K562 (cell line): Measurements from ENCODE around the gene CASKIN1. TPM values are rescaled to one million over a fixed set of nuclear protein-coding genes. Genes with fewer than 3 reads are reported as not detected.

Experiments
- ATAC-seq: fragments of 200-7000 bp; cut with Tn5 transposase; 3 replicates; pipeline ENCODE4 v1.9.1; 2020; ENCODE audit warnings: moderate library complexity
- BruUV-seq: library from RNA; stranded (reverse); fragments of 400-500 nt; replicated peaks from 2 replicates; lab custom pipeline; 2021; lab: Mats Ljungman, UMichigan
- CTCF ChIA-PET: fragments of 300-600 bp; formaldehyde crosslinking; extraction: SDS; loops from one replicate; lab custom pipeline; 2021; ENCODE audit warnings: low intra/inter-chr PET ratio; lab: Yijun Ruan, JAX
- POLR2A ChIA-PET: fragments of 300-600, 350-650 bp; sonication (Branson Sonifier 250); formaldehyde crosslinking; extraction: SDS; loops from one replicate; lab custom pipeline; 2021; ENCODE audit warnings: antibody characterized with exemption, inconsistent platforms; lab: Yijun Ruan, JAX
- DNase-seq, 4 experiments: peaks; one replicate each; pipeline versions ENCODE4 v3.0.0 to v3.0.0-alpha.2; 2011 to 2018; ENCODE audit warnings: low spot score in 3 of 4, mixed read lengths in 3 of 4; ENCODE audit errors: extremely low read depth in 1 of 4
- FAIRE-seq: peaks from 2 replicates; lab custom pipeline; 2011; peaks lifted over from hg19 to GRCh38; lab: Jason Lieb, UNC
- H2AFZ ChIP-seq: 2 replicates; pipeline ENCODE4 v1.6.0; 2011; ENCODE audit warnings: low read depth, low read length, control low read depth, inconsistent platforms
- H3K27ac ChIP-seq: fragments of 200-600 bp; 3 replicates; pipeline ENCODE4 v1.8.0; 2011; ENCODE audit warnings: low read depth, mild to moderate bottlenecking, control low read depth, inconsistent platforms, low read length, moderate library complexity, mixed read lengths; ENCODE audit errors: extremely low read depth
- H3K27me3 ChIP-seq, 2 experiments: fragments of 300-600 bp in 1 of 2; 2 replicates in 1 of 2; 3 replicates in 1 of 2; pipeline versions ENCODE4 v1.6.0 to v1.8.0; 2011; ENCODE audit warnings: inconsistent platforms in 2 of 2, low read length in 2 of 2, mild to moderate bottlenecking in 1 of 2, mixed read lengths in 1 of 2, moderate library complexity in 1 of 2; ENCODE audit not compliant: control insufficient read depth in 2 of 2, insufficient read depth in 2 of 2
- H3K36me3 ChIP-seq: fragments of 300-600 bp; 3 replicates; pipeline ENCODE4 v1.8.0; 2011; ENCODE audit warnings: mild to moderate bottlenecking, low read length, inconsistent platforms; ENCODE audit not compliant: control insufficient read depth, insufficient read depth
- H3K4me1 ChIP-seq, 2 experiments: fragments of 200-600 bp in 1 of 2; replicated peaks in 1 of 2; 2 replicates in 1 of 2; 3 replicates in 1 of 2; pipeline versions ENCODE4 v1.5.1 to v1.8.0; 2011; ENCODE audit warnings: inconsistent platforms in 2 of 2, low read length in 2 of 2, mild to moderate bottlenecking in 1 of 2, mixed read lengths in 1 of 2, moderate library complexity in 1 of 2; ENCODE audit not compliant: control insufficient read depth in 2 of 2, insufficient read depth in 2 of 2
- H3K4me2 ChIP-seq: 2 replicates; pipeline ENCODE4 v1.6.1; 2011; ENCODE audit warnings: low read length, control low read depth, inconsistent platforms, mixed read lengths; ENCODE audit not compliant: insufficient read depth
- H3K4me3 ChIP-seq: fragments of 200-600 bp; sonication (generic), shearing (Covaris generic); 2 replicates; pipeline ENCODE4 v1.5.1; 2016; ENCODE audit warnings: control low read depth, inconsistent platforms
- H3K79me2 ChIP-seq: fragments of 200-600 bp; 3 replicates; pipeline ENCODE4 v1.8.0; 2011; ENCODE audit warnings: low read length, inconsistent platforms; ENCODE audit not compliant: control insufficient read depth, insufficient read depth
- H3K9ac ChIP-seq, 2 experiments: 2 replicates each; pipeline versions ENCODE4 v1.6.0 to v1.6.1; 2011; ENCODE audit warnings: low read depth in 2 of 2, low read length in 2 of 2, control low read depth in 1 of 2, inconsistent platforms in 1 of 2, mild to moderate bottlenecking in 1 of 2, mixed read lengths in 1 of 2; ENCODE audit not compliant: insufficient read depth in 1 of 2
- H3K9me1 ChIP-seq: one replicate; pipeline ENCODE4 v1.6.0; 2011; ENCODE audit warnings: inconsistent platforms, mild to moderate bottlenecking, low read length, moderate library complexity; ENCODE audit not compliant: control insufficient read depth, insufficient read depth
- H3K9me3 ChIP-seq: replicated peaks from 2 replicates; pipeline ENCODE4 v1.5.1; 2011; ENCODE audit warnings: low read depth, low read length, inconsistent platforms; ENCODE audit not compliant: control insufficient read depth, insufficient read depth
- H4K20me1 ChIP-seq: replicated peaks from 2 replicates; pipeline ENCODE4 v1.6.1; 2011; ENCODE audit warnings: low read length, inconsistent platforms, mixed read lengths; ENCODE audit not compliant: control insufficient read depth, insufficient read depth
- BCL6 ChIP-seq: fragments of 250-450 bp; sonication (Bioruptor Pico); IDR thresholded peaks from 2 replicates; pipeline ENCODE4 v1.4.0; 2020
- BCOR ChIP-seq: fragments of 450-650 bp; IDR thresholded peaks from 2 replicates; pipeline ENCODE4 v1.6.1; 2016
- KDM1A ChIP-seq, 2 experiments: fragments of 450-650 bp; IDR thresholded peaks; 2 replicates each; pipeline ENCODE4 v1.6.1; 2016; ENCODE audit warnings: mild to moderate bottlenecking in 2 of 2
- RBBP5 ChIP-seq: fragments of 200-600 bp; sonication (generic); IDR thresholded peaks from 2 replicates; pipeline ENCODE4 v1.6.1; 2012; ENCODE audit warnings: borderline replicate concordance, mild to moderate bottlenecking, low read length, control low read depth, inconsistent platforms; ENCODE audit not compliant: insufficient read depth, poor library complexity, severe bottlenecking
- SMARCA4 ChIP-seq: fragments of 450-650 bp; IDR thresholded peaks from 2 replicates; pipeline ENCODE4 v1.6.1; 2016
- SPI1 ChIP-seq: IDR thresholded peaks from 2 replicates; pipeline ENCODE4 v1.6.1; 2011; ENCODE audit warnings: low read depth, low read length, control low read depth, borderline replicate concordance
- WGBS: fragments of 100-300 bp; shearing (Covaris generic); methylation state at CpG from one replicate; pipeline ENCODE4 v1.1.6; 2016; ENCODE audit warnings: low coverage, mixed read lengths; ENCODE audit not compliant: insufficient coverage; ENCODE audit errors: missing lambda C conversion rate; 5-methylcytosine and 5-hydroxymethylcytosine counted together
- in situ Hi-C: fragments of 300-500 bp; cut with MboI; formaldehyde crosslinking; loops from 4 replicates; pipeline ENCODE4 v1.15.0; 2018; ENCODE audit warnings: inconsistent platforms, mixed read lengths
- intact Hi-C: fragments of 100-400 bp; cut with micrococcal nuclease; formaldehyde crosslinking; loops from 2 replicates; pipeline ENCODE4 v1.14.2; 2022
- polyA plus RNA-seq, 8 experiments: library from polyadenylated mRNA; depleted of rRNA in 4 of 8; stranded (reverse) in 5 of 8; unstranded in 3 of 8; fragments of >200 nt; fragmentation: Nextera tagmentation in 2 of 8; fragmentation: Illumina TruSeq in 1 of 8; extraction: Ambion mirVana in 2 of 8; extraction: Trizol in 1 of 8; gene quantifications; 2 replicates each; pipeline versions ENCODE4 v1.2.1 to v1.2.3, GENCODE V29; 2011 to 2014; ENCODE audit warnings: inconsistent platforms in 1 of 8, missing spikeins in 1 of 8
- total RNA-seq, 7 experiments: library from RNA; depleted of rRNA in 6 of 7; stranded (reverse); fragments of >200 nt in 6 of 7; fragmentation: Illumina TruSeq in 2 of 7; extraction: Trizol in 2 of 7; gene quantifications; 2 replicates each; pipeline versions ENCODE4 v1.2.1 to v1.2.3, GENCODE V29; 2011 to 2021; ENCODE audit warnings: low replicate concordance in 1 of 7
- TF ChIP-seq, protein P1 (sequence below): fragments of 450-650 bp; IDR thresholded peaks from 2 replicates; pipeline ENCODE4 v1.7.1; 2018; ENCODE audit warnings: mild to moderate bottlenecking, low read depth; ENCODE audit not compliant: partially characterized antibody
- TF ChIP-seq, protein P2 (sequence below): sonication (generic); formaldehyde crosslinking; IDR thresholded peaks from 2 replicates; pipeline ENCODE4 v1.8.0; 2022; ENCODE audit warnings: missing genetic modification reagents, mild to moderate bottlenecking, moderate library complexity, borderline replicate concordance

Gene CASKIN1
- total and polyA plus RNA-seq, 9 of the 15 experiments (the other 6 are each of a cell fraction or from before 2014, with no cell fraction given), result 0.15 to 4.5 (median 1.5) TPM; not detected in 2

DNA sequence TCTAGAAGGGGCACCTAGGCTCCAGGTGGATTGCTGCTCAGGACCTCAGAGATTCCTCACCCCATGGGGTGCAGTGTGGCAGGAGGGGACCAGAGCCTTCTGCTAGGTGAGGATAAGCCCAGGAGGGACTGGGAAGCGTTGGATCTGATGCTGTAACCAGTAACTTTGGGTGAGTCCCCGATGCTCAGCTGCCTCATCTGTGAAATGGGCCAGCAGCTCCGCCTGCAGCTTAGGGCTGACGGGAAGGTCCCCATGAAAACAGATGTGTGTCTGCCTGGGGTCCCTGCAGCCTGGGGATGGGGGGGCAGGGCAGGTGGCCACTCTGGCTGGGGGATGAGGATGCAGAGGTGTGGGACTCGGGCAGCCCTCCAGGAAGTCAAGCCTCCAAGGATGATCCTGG lies 2.7 kb upstream of the CASKIN1 start:
- ChIA-PET POLR2A (interaction anchor here (0.5 to 1.2 kb wide), 6 partner anchors 9 to 802 kb away, joined by 3 to 6 read pairs (median 4); partner anchors contain the start of genes ECI1 and TRAF7), CTCF (no interaction called here)
- BruUV-seq, result no TSS peak
- Histone ChIP-seq H3K27ac (no peak overlapping the region), H2AFZ (no peak overlapping the region), H3K9ac (peak overlapping the region in 1 of 2 experiments; percentile 55; a peak in 1 of 4 replicates), H4K20me1 (0 out of 2 replicates have a peak, but pooled peaks cover 3% of the 10 kb centered on the region), H3K4me3 (no peak overlapping the region), H3K79me2 (no peaks in the 10 kb centered on the region), H3K4me2 (no peak overlapping the region), H3K9me1 (no peaks in the 10 kb centered on the region), H3K9me3 (no peaks in the 10 kb centered on the region), H3K4me1 (peaks cover 3 to 50% of the 10 kb centered on the region in 2 experiments; a peak in 4 of 5 replicates), H3K27me3 (peaks cover 0 to 5% of the 10 kb centered on the region in 2 experiments; a peak in 2 of 5 replicates), H3K36me3 (no peaks in the 10 kb centered on the region)
- FAIRE-seq (no peak), DNase-seq (no peak), ATAC-seq (no peak)
- intact Hi-C loops, result loop anchor here (5.0 kb wide), 2 partner anchors 53 to 298 kb away; partner anchors contain the start of gene ECI1
- TF ChIP-seq, protein P1, sequence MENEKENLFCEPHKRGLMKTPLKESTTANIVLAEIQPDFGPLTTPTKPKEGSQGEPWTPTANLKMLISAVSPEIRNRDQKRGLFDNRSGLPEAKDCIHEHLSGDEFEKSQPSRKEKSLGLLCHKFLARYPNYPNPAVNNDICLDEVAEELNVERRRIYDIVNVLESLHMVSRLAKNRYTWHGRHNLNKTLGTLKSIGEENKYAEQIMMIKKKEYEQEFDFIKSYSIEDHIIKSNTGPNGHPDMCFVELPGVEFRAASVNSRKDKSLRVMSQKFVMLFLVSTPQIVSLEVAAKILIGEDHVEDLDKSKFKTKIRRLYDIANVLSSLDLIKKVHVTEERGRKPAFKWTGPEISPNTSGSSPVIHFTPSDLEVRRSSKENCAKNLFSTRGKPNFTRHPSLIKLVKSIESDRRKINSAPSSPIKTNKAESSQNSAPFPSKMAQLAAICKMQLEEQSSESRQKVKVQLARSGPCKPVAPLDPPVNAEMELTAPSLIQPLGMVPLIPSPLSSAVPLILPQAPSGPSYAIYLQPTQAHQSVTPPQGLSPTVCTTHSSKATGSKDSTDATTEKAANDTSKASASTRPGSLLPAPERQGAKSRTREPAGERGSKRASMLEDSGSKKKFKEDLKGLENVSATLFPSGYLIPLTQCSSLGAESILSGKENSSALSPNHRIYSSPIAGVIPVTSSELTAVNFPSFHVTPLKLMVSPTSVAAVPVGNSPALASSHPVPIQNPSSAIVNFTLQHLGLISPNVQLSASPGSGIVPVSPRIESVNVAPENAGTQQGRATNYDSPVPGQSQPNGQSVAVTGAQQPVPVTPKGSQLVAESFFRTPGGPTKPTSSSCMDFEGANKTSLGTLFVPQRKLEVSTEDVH, result no peak
- TF ChIP-seq RBBP5 (no peak), BCOR (peak; percentile 82), BCL6 (CRISPR knock-in tag) (no peak), SMARCA4 (no peak), SPI1 (no peak), KDM1A (IDR thresholded peaks at IDR 0.05) (peak in 1 of 2 experiments; percentile 62; a peak in 2 of 4 replicates)
- TF ChIP-seq, protein P2, sequence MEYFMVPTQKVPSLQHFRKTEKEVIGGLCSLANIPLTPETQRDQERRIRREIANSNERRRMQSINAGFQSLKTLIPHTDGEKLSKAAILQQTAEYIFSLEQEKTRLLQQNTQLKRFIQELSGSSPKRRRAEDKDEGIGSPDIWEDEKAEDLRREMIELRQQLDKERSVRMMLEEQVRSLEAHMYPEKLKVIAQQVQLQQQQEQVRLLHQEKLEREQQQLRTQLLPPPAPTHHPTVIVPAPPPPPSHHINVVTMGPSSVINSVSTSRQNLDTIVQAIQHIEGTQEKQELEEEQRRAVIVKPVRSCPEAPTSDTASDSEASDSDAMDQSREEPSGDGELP (CRISPR knock-in tag), result no peak
- WGBS, result 28% methylated on average over 4 of the region's 5 CpGs
- in situ Hi-C loops, result no loop called here
